COLO829 (cell line): ENCODE data around the gene PLA2G4A.
"Not testable (repeated sequence)": the region's sequence is repeated elsewhere in the genome, so short reads cannot be mapped to it uniquely, and the experiment has no call there.

Experiments
- DNase-seq: peaks from one replicate; pipeline ENCODE4 v3.0.0; 2012; ENCODE audit warnings: low spot score

Gene PLA2G4A

DNA sequence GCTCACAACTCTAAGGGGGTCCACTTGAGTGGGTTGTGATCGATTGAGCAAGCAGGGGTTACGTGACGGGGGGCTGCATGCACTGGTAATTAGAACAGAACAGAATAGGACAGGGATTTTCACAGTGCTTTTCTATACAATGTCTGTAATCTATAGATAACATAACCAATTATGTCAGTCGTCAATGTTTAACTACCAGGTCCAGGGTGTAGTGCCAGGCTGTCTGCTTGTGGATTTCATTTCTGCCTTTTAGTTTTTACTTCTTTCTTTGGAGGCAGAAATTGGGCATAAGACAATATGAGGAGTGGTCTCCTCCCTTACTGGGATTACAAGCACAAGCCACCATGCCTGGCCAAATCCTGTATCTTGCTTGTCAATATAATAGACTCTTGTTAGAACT is 94.1 kb downstream of the PLA2G4A start:
- not testable (repeated sequence) for DNase-seq

DNA sequence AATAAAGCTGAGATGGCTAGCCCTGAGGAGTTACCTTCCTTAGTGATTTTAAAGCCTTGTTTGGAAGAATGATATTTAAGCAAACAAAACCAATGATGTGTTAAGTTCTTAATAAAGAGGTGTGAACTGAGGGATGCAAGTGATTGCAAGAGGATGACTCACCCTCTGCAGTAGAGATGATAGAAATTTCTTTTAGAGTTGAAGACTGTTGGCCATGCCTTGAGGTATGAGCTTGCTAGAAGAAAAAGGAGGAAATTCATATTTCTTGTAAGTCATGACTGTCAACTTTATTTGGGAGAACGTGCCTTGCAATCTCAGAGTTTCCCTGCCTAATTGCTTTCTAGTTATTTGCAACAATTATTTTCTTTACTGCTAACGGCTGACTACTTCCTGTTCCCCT is 94.7 kb downstream of the PLA2G4A start:
- DNase-seq = no peak

DNA sequence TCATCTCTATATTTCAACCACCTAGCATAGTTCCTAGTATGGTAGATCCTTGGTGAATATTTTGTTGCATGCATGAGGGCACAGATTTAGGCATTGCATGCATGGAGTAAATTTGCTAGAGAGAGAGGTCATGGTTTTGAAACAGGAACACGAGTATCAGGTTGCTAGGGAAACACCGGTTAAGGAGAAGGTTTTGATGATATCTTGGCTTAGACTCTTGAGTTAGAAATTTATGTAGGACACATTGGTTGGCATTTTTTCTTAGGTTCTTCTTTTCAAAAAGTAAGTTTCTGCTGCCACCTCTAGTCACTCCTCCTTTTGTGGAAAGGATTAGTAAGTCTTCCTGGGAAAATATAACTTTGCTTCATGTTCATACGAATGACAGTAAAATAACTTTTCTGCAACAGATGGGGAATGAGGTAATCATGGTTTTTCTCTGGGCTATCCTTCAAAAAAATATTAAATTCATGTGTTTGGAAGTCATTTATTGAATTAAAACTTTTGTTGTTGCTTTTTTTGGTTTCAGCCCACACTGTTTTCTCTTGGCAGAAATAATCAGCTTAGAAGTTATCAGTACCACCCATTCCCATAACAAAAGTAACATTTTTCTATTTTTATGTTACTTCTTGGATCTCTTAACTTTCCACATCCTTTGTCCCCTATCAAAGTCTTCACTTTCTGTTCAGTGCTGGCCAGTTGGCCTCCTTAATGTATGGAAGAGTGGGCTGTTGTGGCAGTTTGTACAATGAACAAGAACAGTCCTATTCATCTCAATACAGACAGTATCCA is 97.3 kb downstream of the PLA2G4A start:
- no peak for DNase-seq

DNA sequence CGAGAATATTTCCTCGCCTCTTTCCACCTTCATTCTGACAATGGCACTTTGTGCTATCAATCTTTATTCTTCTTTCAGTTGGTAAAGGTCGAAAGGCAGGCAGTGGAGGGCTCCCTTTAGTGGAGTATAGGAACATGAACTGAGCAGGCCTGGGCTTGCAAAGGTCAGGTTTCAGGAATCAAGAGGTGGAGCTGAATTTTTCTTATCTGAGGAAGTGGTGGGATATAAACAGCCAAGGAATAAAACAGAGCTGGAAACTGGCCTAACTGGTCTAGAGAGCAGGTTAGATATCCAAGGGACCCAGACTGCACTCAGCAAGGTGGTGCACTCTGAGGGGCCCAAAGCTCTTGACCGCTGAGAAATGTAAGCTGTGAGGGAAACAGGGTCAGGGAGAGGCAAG is 99.1 kb downstream of the PLA2G4A start:
- DNase-seq = no peak

DNA sequence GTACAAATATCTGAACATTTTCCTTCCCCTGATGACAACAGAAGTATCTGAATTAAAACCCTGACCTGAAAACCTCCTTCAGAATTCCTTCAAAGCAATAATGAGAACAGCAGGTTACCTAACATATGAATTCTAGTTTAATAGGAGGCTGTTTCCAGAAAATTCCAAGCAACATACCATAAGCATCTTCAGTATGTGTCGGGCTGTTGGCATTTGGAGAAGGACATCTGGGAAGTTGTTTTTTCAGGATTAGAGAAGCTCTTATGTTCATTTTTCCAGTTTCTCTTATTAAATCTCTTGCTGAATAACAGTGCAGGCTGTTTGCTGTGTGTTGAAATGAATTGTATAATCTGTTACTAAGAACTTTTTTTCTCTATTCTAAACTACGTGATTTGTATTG is 101.5 kb downstream of the PLA2G4A start:
- DNase-seq = no peak

DNA sequence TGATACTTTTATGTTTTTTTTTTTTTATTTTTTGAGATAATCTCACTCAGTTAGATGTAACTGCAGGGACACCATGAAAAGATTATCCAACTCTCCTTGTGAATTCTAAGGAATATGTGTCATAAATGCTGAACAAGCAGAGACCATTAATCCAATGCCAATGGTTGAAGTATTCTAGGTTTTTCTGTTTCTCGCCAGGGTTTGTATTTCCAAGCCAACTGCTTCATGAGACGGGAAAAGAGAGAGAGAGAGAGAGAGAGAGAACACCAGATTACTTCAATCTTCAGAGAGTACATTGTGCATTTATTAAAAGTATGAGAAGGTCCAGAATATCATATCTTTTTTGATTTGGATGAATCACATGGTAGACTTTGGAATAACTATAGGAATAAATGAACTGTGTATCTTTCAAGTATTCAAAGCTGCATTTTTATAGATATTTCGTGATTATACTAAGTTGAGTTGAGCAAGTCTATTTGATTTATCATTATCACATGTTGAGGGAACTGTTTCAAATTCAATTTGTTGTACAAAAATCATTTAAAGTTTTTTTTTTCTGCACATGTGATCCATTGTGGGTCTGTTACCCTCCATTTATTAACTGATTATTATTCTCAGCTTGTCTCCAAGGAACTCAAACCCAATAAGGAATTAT is 108.4 kb downstream of the PLA2G4A start:
- no peak for DNase-seq

DNA sequence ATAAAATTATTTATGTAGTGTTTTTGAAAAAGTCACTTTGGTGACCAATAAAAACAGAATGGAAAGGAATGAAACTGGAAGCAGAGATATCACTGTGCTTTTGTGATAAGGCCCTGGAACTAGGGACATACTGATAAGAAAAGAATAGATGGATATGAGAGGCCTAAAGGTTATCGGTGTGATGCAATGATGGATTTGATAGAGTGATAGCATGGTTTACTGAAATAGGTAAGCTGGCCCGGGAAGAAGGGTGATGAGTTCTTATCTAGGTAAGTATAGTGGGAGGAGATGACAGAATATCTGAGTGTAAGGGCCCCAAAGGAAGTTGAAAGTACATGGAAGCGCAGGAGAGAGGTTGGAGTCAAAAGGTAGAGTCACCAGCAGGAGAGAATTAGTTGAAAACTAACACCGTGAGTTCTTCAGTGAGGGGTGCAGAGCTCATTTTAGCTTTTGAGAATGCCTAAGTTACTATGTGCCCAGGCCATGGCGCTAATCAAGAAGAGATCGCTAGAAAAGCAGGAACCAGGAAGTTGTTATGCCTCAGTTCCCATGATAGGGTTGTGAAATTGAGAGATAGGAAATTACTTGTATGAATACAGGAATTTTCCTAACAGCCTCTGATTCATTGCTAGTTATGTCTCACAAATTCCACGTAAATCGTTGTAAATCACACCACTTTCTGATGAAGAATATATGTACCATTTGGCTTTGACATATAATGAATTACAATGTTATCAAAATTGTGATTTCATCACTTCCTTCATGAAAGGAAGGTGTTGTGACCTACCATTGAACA is 115.3 kb downstream of the PLA2G4A start:
- DNase-seq = no peak

DNA sequence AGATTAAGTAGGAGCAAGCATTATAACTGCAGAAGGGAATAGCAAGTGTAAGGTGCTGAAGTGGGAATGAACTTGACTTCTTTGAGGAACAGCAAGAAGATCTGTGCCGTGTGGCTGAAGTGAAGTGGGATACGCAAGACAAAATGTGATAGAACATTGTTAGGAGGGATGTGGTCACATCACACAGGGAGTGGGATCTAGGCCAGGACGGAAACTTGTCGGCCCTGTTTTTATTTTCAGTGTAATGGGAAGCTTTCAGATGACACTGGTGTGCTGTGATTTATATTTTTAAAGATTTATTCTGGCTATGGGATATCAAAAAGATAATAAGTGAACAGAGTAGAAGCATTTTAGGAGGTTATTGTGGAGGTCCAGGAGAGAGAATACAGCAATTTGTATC is 116.4 kb downstream of the PLA2G4A start:
- no peak for DNase-seq

DNA sequence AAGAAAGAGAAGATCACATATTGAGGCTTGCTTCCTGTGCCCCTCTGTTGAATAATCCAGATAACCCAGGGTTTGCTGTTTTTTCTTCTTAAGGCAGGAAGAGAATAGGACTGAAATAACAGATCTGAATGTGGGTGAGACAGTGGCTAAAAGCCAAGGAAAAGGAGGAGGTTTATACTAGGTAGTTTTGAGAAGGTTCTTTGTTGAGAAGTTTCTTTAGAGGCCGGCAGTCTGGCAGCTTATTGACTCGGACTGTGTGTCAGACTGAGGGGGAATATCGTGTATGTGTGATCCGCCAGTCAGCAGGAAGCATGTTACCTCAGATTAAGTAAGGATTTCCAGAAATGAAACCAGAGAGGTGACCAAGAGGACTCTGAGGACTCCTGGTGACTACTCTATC is 119.8 kb downstream of the PLA2G4A start:
- peak; percentile 47 for DNase-seq

DNA sequence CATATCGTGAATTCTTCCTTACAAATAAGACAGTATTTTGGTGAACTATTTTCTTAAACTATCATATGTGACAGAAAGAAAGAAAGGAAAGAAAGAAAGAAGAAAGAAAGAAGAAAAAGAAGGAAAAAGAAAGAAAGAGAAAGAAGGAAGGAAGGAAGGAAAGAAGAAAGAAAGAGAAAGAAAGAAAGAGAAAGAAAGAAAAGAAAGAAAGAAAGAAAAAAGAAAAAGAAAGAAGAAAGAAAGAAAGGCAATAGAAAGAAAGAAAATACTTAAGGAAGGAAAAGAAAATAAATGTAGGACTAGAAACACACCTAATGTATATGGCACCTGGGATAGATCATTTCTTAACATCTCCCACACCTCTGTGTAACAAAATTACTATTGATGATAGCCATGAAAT is 120.4 kb downstream of the PLA2G4A start:
- no peak for DNase-seq

DNA sequence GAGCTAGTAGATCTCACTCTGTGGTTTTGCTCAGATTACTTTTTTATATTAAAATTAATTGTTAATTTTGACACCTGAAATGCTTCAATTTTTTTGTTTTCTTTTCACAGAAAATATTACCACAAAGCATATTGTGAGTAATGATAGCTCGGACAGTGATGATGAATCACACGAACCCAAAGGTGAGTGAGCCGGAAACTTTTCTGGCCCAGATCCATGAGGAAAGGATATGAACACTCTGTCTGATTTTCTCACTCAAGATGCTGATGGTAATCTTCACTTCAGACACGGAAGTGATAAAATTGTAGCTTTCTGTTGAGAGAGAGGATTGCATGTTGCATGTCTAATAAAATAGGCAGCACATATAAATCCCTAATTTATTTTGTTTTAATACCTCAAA is 121.8 kb downstream of the PLA2G4A start:
- no peak for DNase-seq

DNA sequence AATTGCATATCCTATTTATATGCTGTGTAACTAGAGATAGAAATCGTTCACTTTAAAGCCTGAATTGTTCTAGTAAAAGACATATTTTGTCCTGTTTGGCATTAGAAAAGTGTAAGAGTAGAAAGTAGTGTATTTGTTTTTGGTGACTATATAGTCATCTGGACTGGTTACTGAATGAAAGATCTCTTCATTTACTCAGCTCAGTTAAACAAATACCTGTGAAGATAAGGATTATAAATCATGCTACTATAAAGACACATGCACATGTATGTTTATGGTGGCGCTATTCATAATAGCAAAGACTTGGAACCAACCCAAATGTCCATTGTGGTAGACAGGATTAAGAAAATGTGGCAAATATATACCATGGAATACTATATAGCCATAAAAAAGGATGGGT is 125.1 kb downstream of the PLA2G4A start:
- no peak for DNase-seq

DNA sequence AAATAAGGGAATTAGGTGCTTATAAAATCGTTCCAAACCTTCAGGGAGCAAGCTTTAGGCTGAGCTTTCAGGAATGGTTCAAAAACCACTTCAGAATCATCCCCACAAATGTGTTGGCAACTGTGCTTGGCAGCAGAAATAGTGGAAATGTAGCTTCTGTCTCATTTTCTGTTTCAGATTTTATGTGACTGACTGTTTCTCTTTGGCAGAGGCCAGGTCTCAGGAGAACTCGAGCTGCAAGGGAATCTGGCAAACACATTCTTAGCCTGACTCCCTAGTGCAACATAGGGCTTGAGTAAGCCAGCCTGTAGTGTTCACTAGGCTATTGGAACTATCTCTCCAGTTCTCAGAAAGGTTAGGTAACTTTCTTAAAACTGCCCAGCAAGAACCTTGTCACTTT is 128.6 kb downstream of the PLA2G4A start:
- no peak for DNase-seq

DNA sequence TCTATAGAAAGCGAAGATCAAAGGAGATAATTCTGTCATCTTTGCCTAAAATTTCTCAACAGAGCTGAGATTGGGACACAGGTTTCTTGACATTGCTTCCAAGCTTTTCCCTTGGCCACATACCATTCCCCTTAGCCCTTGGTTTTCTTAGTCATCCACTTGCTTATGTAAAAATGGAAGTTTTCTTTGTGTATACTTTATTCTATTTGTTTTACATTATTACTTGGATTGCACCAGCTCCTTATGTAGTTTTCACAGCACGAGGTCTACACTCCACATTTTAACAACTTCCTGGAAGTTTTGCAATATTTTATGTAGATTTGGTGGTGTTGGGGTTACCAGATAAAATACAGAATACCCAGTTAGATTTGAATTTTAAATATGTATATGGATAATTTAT is 129.8 kb downstream of the PLA2G4A start:
- no peak for DNase-seq

DNA sequence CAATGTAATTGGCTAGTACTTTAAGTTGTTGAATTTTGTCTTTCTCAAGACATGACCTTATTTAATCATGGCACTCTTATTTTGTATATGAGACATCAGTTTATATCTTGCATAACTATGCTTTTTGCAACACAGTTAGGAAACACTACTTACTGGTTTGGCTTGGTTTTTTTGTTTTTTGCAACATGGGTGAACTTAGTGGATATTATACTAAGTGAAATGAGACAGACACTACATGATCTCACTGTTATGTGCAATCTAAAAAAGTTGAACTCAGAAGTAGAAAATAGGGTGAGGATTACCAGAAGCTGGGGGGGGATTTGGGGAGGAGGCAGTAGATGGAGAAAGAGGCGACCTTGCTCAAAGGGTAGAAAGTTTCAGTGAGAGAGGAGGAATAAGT is 132.1 kb downstream of the PLA2G4A start:
- DNase-seq = no peak

DNA sequence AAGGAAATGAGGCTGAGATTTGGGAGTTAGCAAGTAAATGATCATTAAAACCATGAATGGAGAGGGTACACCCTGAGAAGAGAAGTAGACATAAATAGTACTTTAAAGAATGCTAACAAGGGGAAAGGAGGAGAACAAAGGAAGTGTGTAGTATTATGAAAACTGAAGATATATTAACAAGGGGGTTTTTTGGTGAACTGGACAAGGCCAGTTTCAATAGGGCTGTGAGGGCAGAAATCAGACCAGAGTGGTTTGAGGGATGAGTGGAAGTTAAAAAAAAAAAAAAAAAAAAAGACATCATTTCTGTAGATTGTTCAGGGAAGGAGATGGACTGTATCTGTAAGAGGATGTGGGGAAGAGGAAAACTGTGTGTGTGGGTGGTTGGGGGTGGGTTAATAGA is 137.1 kb downstream of the PLA2G4A start:
- no peak for DNase-seq

DNA sequence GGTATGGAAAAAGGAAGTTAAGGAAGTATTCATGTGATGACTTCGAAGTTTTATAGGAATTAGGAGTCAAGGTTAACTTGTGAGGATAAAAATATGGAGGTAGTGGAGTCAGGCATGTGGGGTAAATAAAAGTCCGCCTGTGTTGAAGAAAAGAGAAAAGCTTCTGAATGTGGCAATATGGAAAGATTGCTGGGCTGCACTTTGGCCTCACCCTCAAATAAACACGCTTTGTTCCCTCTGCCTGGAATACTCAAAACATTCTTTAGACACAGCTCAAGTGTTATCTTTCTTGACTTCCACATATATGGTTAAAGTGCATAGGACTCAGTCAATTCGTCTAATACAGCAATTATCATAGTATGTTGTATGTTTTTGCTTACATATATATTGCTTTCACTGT is 137.7 kb downstream of the PLA2G4A start:
- DNase-seq = no peak

DNA sequence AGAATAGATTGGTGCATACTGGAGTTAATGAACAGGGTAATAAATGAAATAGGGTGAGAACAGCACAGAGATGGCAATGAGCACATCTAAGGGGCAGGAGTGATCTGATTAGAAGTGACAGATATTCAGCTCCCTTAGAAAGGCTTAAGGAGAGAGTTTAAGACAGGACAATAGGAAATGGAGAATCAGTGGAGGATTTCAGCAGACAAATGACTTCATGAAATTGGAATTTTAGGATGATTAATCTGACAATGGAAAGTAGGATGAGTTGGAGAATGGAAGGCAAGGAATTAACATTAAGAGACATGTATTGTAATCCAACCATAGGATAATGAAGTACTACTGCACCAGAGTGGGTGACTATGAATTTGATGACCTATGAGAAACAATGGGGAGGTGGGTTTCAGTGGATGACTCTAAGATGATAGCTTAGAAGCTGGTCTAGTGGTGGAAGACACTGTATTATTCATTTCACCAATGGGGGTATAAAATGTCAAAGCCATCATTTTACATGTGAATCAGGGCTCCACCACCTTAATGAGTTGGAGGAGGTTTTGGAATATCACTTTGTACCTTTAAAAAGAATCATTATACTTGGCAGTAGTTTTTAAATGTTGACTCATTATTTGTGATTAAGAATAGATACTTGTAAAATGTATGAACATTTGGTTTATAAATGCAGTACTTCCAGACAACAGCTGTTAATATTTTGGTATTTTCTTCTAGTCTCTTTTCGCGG is 139.1 kb downstream of the PLA2G4A start:
- no peak for DNase-seq

DNA sequence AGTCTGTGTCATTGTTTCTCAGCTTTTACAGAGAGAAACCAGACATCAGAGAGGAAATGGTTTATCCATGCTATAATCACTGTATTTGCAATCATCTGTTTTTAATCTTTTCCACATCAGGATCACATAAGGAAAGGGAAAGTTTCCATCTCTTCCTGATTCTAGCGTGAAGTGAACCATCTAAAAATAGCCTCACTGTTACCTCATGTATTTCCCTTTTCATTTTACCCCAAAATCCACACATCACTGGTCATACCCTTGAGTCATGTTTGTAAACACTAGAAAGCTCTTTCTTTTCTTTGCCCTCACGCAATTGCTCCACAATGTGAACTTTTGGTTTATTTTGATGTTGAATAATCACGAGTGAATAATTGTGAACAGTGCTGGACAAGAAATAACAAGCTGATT is 146.0 kb downstream of the PLA2G4A start:
- DNase-seq = peak; percentile 20

DNA sequence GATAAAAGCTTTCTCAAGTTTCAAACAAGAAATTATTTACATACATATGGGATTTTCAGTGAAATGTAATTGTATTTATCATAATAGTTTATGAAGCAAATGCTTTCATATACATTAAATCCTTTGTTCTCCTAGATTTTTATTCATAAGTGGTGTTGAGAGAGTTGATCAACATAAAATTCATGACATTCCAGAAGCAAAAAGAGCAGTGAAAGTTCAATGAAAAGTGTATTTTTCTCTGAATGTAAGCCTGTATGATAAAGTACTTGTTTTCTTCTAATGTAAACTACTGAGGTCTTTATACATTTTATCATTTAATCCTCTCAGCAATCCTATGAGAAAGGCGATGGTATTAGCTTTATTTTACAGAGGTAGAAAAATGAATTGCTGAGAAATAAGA is 146.5 kb downstream of the PLA2G4A start:
- no peak for DNase-seq

DNA sequence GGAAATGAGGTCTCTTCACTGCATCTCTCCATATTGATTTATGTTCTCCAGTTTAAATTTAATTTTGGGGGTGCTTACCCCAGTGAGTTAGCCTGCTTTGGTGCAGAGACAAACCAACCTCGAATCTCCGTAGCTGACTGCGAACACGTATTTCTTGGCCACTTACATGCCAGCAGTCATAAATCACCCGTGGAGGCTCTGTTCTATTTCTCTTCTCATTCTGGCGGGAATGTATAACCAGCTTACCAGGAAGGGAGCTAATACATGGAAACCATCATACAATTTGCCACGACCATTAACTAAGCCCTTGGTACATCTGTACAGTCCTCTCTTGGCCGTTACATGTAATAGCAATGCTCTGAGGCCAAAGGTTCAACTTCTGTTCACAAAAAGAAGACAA is 148.0 kb downstream of the PLA2G4A start:
- no peak for DNase-seq

DNA sequence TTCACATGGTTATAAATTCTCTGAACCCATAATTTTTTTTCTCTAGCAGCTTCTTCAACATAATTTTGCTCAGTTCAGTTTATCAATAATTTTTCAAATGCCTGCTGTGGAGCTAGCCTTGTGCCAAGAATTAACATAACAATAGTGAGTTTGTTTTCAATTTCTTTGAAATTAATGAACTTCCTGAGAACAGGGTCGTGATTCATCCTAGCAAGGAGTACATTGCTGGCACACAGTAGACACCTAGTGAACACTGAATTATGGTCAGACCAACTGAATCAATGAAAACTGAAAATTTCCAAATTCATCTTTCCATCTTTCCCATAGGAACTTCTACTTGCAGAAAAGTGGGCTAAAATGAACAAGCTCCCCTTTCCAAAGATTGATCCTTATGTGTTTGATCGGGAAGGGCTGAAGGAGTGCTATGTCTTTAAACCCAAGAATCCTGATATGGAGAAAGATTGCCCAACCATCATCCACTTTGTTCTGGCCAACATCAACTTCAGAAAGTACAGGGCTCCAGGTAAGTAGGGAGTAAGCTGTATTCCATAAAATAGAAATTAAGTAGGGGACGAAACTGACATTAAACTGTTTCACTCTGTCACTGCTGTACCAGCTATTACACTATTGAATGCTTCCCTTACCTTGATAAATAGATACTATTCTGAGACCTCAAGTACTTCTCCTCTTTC is 148.7 kb downstream of the PLA2G4A start:
- peak; percentile 35 for DNase-seq
